ENCODE data around the gene METTL14. TPM values are rescaled to one million over a fixed set of nuclear protein-coding genes. Genes with fewer than 3 reads are reported as not detected.

METTL14 gene
- polyA plus RNA-seq, 1 donor (not counting 4 experiments of a cell fraction or from before 2014, with no cell fraction given) = 25.8 TPM

DNA sequence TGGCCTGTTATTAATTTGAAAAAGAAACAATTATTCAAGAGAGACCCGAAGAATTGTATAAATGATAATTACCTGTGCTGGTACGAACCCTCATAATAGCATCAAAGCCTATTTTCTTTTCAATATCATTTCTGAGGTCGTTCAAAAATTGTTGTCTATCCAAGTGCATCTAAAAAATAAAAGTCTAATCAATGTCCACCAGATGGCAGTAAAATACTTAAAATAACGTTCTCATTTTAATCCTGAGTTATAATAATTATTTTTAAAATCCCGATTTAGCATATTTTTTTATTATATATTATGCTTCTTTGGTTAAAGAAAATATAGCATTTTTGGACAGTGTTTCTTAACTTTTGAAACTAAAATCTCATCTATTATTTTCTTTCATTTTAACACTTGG is 55.7 kb downstream of the METTL14 start:
- H3K9me3 ChIP-seq (ENCODE audit: control insufficient read depth, low read depth, low read length) = no peaks in the 10 kb centered on the region
- no peaks in the 10 kb centered on the region for H3K9me1 ChIP-seq (ENCODE audit: control insufficient read depth, extremely low read depth, insufficient read depth, low read length)
- no peak overlapping the region for H3K4me3 ChIP-seq (ENCODE audit: control insufficient read depth in 2 of 3, extremely low read depth in 1 of 3, insufficient read depth in 2 of 3, low read depth in 1 of 3, low read length in 3 of 3)
- no peaks in the 10 kb centered on the region for H3K27me3 ChIP-seq (ENCODE audit: control insufficient read depth, extremely low read depth, insufficient read depth, low read length)
- TF ChIP-seq, protein P1, sequence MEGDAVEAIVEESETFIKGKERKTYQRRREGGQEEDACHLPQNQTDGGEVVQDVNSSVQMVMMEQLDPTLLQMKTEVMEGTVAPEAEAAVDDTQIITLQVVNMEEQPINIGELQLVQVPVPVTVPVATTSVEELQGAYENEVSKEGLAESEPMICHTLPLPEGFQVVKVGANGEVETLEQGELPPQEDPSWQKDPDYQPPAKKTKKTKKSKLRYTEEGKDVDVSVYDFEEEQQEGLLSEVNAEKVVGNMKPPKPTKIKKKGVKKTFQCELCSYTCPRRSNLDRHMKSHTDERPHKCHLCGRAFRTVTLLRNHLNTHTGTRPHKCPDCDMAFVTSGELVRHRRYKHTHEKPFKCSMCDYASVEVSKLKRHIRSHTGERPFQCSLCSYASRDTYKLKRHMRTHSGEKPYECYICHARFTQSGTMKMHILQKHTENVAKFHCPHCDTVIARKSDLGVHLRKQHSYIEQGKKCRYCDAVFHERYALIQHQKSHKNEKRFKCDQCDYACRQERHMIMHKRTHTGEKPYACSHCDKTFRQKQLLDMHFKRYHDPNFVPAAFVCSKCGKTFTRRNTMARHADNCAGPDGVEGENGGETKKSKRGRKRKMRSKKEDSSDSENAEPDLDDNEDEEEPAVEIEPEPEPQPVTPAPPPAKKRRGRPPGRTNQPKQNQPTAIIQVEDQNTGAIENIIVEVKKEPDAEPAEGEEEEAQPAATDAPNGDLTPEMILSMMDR (optimal IDR thresholded peaks at IDR 0.05 in 1 of 3, IDR thresholded peaks at IDR 0.05 in 1 of 3, conservative IDR thresholded peaks at IDR 0.05 in 1 of 3; ENCODE audit: extremely low read depth in 1 of 3, insufficient read depth in 2 of 3, low read length in 3 of 3) = no peak
- TF ChIP-seq EZH2 (IDR thresholded peaks at IDR 0.05; ENCODE audit: low read length) = no peak
- DNase-seq (ENCODE audit: low read depth, low spot score) (no peak), FAIRE-seq (no peak)
- no peak overlapping the region for H3K27ac ChIP-seq (ENCODE audit: control insufficient read depth, insufficient read depth, low read length)
- no peaks in the 10 kb centered on the region for H3K79me2 ChIP-seq (ENCODE audit: control insufficient read depth, insufficient read depth, low read length)
- H4K20me1 ChIP-seq (ENCODE audit: control insufficient read depth, extremely low read depth, insufficient read depth, low read length) = no peaks in the 10 kb centered on the region
- no peaks in the 10 kb centered on the region for H3K4me1 ChIP-seq (ENCODE audit: control insufficient read depth, extremely low read depth, insufficient read depth, low read length)
- H2AFZ ChIP-seq (ENCODE audit: control insufficient read depth, low read length) = no peak overlapping the region
- dilution Hi-C loops (cut with MboI; ENCODE audit: extremely low pct_ligation_motif_present, low sequenced_read_pairs) = no loop called here
- H3K36me3 ChIP-seq (ENCODE audit: control insufficient read depth in 2 of 2, extremely low read depth in 1 of 2, insufficient read depth in 2 of 2, low read length in 2 of 2) = peaks cover 12 to 22% of the 10 kb centered on the region in 2 experiments
- H3K4me2 ChIP-seq (ENCODE audit: control insufficient read depth, extremely low read depth, insufficient read depth, low read depth, low read length) = no peak overlapping the region
- no peak overlapping the region for H3K9ac ChIP-seq (ENCODE audit: control insufficient read depth, extremely low read depth, insufficient read depth, low read length)

DNA sequence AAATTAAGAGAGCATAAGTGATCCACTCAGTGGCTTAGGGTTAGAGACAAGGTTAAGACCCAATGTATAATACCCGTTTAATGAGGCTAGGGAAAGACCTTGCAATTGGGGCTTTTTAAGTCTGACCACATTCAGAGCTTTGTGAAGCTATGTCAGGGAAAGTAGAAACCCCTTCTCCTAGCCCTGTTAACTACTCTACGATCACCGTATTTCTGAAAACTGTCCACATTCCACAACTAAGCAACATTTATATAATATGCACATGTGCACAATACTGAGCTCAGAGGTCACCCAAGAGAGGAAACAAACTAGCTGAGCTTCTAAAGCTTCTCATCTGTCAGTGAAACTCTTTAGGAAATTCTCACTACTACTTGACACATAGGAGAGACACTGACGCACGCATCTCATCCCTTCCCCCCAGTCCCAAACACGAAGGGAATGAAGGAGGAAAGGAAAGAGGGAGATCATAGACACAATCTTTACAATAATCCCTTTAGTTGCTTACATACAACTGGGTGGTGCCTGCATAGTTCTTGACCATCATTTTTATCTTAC is 56.2 kb downstream of the METTL14 start:
- Histone ChIP-seq H3K4me1 (ENCODE audit: control insufficient read depth, extremely low read depth, insufficient read depth, low read length) (no peaks in the 10 kb centered on the region), H4K20me1 (ENCODE audit: control insufficient read depth, extremely low read depth, insufficient read depth, low read length) (no peaks in the 10 kb centered on the region), H3K27ac (ENCODE audit: control insufficient read depth, insufficient read depth, low read length) (no peak overlapping the region), H3K9me3 (ENCODE audit: control insufficient read depth, low read depth, low read length) (no peaks in the 10 kb centered on the region), H3K4me3 (ENCODE audit: control insufficient read depth in 2 of 3, extremely low read depth in 1 of 3, insufficient read depth in 2 of 3, low read depth in 1 of 3, low read length in 3 of 3) (no peak overlapping the region), H3K36me3 (ENCODE audit: control insufficient read depth in 2 of 2, extremely low read depth in 1 of 2, insufficient read depth in 2 of 2, low read length in 2 of 2) (peaks cover 12 to 22% of the 10 kb centered on the region in 2 experiments), H2AFZ (ENCODE audit: control insufficient read depth, low read length) (no peak overlapping the region), H3K9ac (ENCODE audit: control insufficient read depth, extremely low read depth, insufficient read depth, low read length) (no peak overlapping the region), H3K9me1 (ENCODE audit: control insufficient read depth, extremely low read depth, insufficient read depth, low read length) (no peaks in the 10 kb centered on the region), H3K27me3 (ENCODE audit: control insufficient read depth, extremely low read depth, insufficient read depth, low read length) (no peaks in the 10 kb centered on the region), H3K4me2 (ENCODE audit: control insufficient read depth, extremely low read depth, insufficient read depth, low read depth, low read length) (no peak overlapping the region), H3K79me2 (ENCODE audit: control insufficient read depth, insufficient read depth, low read length) (no peaks in the 10 kb centered on the region)
- DNase-seq (ENCODE audit: low read depth, low spot score) = no peak
- TF ChIP-seq, protein P1 (optimal IDR thresholded peaks at IDR 0.05 in 1 of 3, IDR thresholded peaks at IDR 0.05 in 1 of 3, conservative IDR thresholded peaks at IDR 0.05 in 1 of 3; ENCODE audit: extremely low read depth in 1 of 3, insufficient read depth in 2 of 3, low read length in 3 of 3) = no peak
- no peak for TF ChIP-seq EZH2 (IDR thresholded peaks at IDR 0.05; ENCODE audit: low read length)
- dilution Hi-C loops (cut with MboI; ENCODE audit: extremely low pct_ligation_motif_present, low sequenced_read_pairs) = no loop called here
- FAIRE-seq = no peak
